PFSK-1 (cell line): ENCODE data around the gene ADRB2.

Experiments used
- FOXP2 ChIP-seq: optimal IDR thresholded peaks from 2 replicates; pipeline ENCODE3; 2011; ENCODE audit warnings: borderline replicate concordance, control low read depth, inconsistent platforms; ENCODE audit not compliant: insufficient read depth; ENCODE audit errors: extremely low read length, extremely low read depth
- POLR2AphosphoS5 ChIP-seq: IDR thresholded peaks from 2 replicates; pipeline ENCODE4 v1.6.1; 2012; ENCODE audit warnings: low read depth, mild to moderate bottlenecking, control low read depth, low read length, moderate library complexity
- SIN3A ChIP-seq: IDR thresholded peaks from 2 replicates; pipeline ENCODE4 v1.6.1; 2012; ENCODE audit warnings: mild to moderate bottlenecking, low read length, moderate library complexity, borderline replicate concordance; ENCODE audit not compliant: insufficient read depth
- TAF1 ChIP-seq: IDR thresholded peaks from 2 replicates; pipeline ENCODE4 v1.6.1; 2012; ENCODE audit warnings: low read length, control low read depth, borderline replicate concordance; ENCODE audit not compliant: insufficient read depth
- TF ChIP-seq, protein P1 (sequence below), 2 experiments: IDR thresholded peaks; 2 replicates each; pipeline versions ENCODE4 v1.6.1 to v1.8.0; 2011 to 2012; ENCODE audit warnings: low read depth in 2 of 2, low read length in 2 of 2, control low read depth in 1 of 2, inconsistent platforms in 1 of 2, mild to moderate bottlenecking in 1 of 2, moderate library complexity in 1 of 2; ENCODE audit not compliant: insufficient read depth in 1 of 2

GRCh38 chr5:148860599-148860998 is 34.2 kb downstream of the ADRB2 start:
- TF ChIP-seq, protein P1, sequence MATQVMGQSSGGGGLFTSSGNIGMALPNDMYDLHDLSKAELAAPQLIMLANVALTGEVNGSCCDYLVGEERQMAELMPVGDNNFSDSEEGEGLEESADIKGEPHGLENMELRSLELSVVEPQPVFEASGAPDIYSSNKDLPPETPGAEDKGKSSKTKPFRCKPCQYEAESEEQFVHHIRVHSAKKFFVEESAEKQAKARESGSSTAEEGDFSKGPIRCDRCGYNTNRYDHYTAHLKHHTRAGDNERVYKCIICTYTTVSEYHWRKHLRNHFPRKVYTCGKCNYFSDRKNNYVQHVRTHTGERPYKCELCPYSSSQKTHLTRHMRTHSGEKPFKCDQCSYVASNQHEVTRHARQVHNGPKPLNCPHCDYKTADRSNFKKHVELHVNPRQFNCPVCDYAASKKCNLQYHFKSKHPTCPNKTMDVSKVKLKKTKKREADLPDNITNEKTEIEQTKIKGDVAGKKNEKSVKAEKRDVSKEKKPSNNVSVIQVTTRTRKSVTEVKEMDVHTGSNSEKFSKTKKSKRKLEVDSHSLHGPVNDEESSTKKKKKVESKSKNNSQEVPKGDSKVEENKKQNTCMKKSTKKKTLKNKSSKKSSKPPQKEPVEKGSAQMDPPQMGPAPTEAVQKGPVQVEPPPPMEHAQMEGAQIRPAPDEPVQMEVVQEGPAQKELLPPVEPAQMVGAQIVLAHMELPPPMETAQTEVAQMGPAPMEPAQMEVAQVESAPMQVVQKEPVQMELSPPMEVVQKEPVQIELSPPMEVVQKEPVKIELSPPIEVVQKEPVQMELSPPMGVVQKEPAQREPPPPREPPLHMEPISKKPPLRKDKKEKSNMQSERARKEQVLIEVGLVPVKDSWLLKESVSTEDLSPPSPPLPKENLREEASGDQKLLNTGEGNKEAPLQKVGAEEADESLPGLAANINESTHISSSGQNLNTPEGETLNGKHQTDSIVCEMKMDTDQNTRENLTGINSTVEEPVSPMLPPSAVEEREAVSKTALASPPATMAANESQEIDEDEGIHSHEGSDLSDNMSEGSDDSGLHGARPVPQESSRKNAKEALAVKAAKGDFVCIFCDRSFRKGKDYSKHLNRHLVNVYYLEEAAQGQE (IDR thresholded peaks at IDR 0.05; ENCODE audit: insufficient read depth in 1 of 2, low read depth in 2 of 2, low read length in 2 of 2), result no peak
- TF ChIP-seq POLR2AphosphoS5 (no peak), TAF1 (no peak), SIN3A (no peak), FOXP2 (no peak)
